ENCODE results near the gene UMODL1.

DNA sequence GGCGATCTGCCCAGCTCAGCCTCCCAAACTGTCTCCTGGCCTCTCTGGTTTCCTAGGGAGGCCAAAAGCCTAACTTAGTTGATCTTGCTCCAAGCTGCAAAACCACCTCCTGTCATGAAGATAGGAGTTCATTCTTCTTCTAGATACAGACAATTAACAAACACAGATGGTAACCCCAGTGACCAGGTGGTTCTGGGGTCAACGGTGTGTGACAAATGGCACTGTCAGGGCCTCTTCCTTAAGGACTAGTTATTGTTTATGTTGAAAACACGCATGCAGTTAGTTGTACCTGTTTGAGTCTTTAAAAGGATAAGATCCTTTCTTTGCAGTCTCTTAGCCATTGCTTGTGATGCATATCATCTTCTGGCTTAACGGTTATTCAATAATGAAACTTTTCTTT lies 4.6 kb upstream of the UMODL1 start:
- TF ChIP-seq, protein P1, sequence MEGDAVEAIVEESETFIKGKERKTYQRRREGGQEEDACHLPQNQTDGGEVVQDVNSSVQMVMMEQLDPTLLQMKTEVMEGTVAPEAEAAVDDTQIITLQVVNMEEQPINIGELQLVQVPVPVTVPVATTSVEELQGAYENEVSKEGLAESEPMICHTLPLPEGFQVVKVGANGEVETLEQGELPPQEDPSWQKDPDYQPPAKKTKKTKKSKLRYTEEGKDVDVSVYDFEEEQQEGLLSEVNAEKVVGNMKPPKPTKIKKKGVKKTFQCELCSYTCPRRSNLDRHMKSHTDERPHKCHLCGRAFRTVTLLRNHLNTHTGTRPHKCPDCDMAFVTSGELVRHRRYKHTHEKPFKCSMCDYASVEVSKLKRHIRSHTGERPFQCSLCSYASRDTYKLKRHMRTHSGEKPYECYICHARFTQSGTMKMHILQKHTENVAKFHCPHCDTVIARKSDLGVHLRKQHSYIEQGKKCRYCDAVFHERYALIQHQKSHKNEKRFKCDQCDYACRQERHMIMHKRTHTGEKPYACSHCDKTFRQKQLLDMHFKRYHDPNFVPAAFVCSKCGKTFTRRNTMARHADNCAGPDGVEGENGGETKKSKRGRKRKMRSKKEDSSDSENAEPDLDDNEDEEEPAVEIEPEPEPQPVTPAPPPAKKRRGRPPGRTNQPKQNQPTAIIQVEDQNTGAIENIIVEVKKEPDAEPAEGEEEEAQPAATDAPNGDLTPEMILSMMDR (IDR thresholded peaks at IDR 0.05): no peak
- no peak for TF ChIP-seq EP300 (IDR thresholded peaks at IDR 0.05)
- no peak for TF ChIP-seq POLR2AphosphoS5 (IDR thresholded peaks at IDR 0.05)

All from stomach (tissue), 4 donors.